Adipose tissue (tissue), 3 donors: Measurements from ENCODE around the gene CDC25B. TPM values are rescaled to one million over a fixed set of nuclear protein-coding genes. Genes with fewer than 3 reads are reported as not detected.

Experiments used
- H3K27ac ChIP-seq: one replicate; pipeline ENCODE4 v1.5.1; 2013; ENCODE audit warnings: low read depth, low read length
- WGBS, 3 donors: extraction: QIAGEN DNeasy Blood & Tissue Kit; methylation state at CpG; one replicate each; pipeline ENCODE4 v1.1.7; 2013; 5-methylcytosine and 5-hydroxymethylcytosine counted together
- polyA plus RNA-seq, 3 donors: library from polyadenylated mRNA; stranded (reverse); fragments of 200-250 nt; gene quantifications; one replicate each; pipeline ENCODE4 v1.2.3, GENCODE V29; 2013
- donor health status: healthy with polysubstance abuse.
- donor health status: Bipolar disorder and iron deficiency.
- donor health status: healthy.

CDC25B gene
- polyA plus RNA-seq, 3 donors: 6.6 to 33.5 (median 12.9) TPM

DNA sequence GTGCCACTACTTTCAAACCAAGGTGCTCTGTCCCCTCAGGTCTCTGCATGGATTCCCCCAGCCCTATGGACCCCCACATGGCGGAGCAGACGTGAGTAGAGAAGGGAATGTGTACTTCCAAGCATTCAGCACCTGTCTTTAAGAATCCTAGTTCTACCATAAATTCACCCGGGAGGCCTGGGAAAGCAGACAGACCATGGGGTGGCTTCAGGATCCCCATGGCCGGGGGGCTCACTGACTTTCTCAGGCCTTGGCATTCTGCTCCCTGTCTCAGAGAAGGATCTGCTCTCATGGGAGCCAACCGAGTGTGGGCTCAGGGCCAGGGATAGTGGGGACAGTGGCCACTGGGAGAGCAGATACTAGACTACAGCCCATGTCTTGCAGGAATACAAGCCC is 2.3 kb downstream of the CDC25B start:
- 78 to 84% (median 83%) methylated on average over 5 of the region's 5 CpGs for WGBS, 3 donors

DNA sequence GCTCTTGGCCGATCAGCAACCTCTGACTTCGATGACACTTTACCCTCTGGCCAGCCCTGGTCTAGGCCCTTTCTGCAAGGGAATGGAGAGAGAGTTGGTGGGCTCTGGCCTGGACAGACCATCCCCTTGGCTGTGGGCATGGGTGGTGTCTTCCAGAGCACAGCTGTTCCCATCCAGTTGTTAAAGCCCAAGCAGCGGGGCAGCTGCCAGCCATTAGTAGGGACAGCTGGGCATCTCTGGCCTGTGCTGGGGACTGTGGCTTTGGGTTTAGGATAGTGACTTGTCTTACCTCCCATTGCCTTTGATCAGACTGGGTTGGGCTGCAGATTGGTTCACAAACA is 2.8 kb downstream of the CDC25B start:
- 88 to 96% (median 95%) methylated on average over 3 of the region's 3 CpGs for WGBS, 3 donors
- H3K27ac ChIP-seq: no peak overlapping the region

More for the DNA sequence above, 2.3 kb downstream of the CDC25B start:
- no peak overlapping the region for H3K27ac ChIP-seq

DNA sequence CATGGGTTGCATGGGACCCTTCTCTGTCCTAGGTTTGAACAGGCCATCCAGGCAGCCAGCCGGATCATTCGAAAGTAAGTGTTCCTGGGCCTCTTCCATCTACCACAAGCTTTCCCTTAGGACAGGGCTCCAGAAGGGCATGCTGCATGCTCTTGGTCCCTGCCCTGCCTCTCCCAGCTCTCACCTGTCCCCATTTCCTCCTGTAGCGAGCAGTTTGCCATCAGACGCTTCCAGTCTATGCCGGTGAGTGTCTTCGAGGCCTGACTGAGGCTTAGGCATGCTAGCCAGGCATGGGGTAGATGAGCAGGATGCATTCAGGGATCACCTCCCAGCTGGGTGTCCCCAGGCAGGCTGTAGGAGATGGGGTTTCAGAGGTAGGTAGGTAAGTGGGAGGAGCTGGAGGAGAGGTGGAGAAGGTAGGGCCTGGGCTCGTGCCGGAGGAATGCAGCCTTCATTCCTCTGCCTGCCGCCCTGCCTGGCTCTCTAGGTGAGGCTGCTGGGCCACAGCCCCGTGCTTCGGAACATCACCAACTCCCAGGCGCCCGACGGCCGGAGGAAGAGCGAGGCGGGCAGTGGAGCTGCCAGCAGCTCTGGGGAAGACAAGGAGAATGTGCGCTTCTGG is 4.3 kb downstream of the CDC25B start:
- H3K27ac ChIP-seq: no peak overlapping the region
- 88 to 95% (median 90%) methylated on average over 14 to 18 of the region's 18 CpGs for WGBS, 3 donors

DNA sequence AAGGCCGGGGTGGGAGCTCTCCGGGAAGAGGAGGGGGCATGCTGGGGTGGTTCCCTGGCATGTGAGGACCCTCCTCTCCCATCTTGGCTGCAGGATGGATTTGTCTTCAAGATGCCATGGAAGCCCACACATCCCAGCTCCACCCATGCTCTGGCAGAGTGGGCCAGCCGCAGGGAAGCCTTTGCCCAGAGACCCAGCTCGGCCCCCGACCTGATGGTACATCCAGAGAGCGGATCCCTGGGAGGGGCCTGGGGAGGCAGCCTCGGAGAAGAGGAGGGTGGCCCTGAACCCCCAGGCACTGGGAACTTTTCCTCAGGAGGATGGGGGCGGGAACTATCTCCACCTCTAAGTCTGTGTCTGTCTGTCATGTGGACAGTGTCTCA is 4.8 kb downstream of the CDC25B start:
- no peak overlapping the region for H3K27ac ChIP-seq
- WGBS, 3 donors: 89 to 97% (median 92%) methylated on average over 8 of the region's 8 CpGs

DNA sequence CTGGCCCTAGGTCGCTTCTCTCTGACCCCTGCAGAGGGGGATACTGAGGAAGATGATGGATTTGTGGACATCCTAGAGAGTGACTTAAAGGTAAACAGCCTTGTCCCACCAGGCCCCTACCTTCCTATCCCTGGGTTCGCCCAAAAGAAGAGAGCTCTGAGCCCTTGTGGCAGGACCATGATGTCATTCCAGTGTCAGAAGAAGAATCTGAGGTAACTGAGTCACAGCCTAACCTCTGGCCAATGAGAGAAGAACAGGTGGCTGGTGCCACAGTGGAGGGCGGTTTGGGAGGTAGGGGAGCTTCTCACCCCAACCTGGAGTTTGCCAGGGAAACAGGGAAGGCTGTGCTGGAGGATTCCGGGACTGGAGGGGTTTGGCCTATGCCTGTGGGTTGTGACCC is 5.2 kb downstream of the CDC25B start:
- no peak overlapping the region for H3K27ac ChIP-seq
- 91 to 97% (median 96%) methylated on average over 4 of the region's 4 CpGs for WGBS, 3 donors

DNA sequence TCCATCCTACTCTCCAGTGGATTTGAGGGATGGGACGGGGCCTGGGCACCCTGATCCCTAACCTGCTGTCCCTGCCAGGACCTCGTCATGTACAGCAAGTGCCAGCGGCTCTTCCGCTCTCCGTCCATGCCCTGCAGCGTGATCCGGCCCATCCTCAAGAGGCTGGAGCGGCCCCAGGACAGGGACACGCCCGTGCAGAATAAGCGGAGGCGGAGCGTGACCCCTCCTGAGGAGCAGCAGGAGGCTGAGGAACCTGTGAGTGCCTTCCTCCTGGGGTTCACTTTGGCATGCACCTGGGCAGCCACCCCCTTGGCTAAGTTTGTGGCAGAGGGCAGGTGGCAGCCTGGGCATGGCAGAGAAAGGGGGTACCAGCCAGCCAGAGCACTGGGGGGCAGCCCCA is 5.7 kb downstream of the CDC25B start:
- 96 to 97% (median 96%) methylated on average over 13 of the region's 13 CpGs for WGBS, 3 donors
- no peak overlapping the region for H3K27ac ChIP-seq

DNA sequence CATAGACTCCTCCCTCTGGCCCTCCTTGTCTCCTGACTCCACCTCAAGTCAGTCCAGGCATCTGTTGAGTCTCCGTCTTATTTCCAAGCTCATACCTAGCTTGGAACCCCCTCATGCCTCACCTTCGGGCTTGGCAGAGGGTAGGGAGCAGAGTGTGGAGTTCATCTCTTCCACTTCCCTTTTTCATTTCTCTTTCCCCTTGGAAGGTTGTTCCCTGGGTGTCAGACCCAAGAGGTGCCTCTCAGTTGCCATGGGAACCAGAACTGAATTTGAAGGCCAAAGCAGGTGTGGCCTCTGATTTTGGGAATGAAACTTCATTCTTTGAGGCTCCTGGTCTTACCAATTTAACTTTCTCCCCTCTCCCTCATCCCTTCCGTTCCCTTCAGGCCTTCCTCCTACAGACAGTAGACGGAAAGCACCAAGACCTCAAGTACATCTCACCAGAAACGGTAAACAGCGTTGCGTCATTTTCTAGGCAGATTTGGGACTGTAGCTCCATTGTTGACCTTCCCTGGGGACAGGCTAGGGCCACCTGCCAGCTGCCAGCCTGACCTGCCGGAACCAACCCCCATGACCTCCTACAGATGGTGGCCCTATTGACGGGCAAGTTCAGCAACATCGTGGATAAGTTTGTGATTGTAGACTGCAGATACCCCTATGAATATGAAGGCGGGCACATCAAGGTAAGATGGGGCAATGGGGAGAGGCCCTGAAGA is 6.6 kb downstream of the CDC25B start:
- H3K27ac ChIP-seq: no peak overlapping the region
- WGBS, 3 donors: 80 to 85% (median 83%) methylated on average over 11 of the region's 11 CpGs

DNA sequence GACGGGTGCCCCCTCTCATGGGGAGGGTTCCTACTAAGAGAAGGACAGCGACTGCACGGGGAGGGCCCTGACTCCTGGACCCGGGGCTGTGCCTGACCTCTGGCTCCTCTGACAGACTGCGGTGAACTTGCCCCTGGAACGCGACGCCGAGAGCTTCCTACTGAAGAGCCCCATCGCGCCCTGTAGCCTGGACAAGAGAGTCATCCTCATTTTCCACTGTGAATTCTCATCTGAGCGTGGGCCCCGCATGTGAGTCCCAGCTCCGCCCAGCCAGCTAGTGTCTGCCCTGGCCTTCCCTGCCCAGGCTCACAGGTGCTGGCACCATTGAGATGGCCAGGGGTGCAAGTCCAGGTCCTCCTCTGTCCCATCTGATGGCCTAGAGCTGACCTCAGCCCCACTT is 7.2 kb downstream of the CDC25B start:
- no peak overlapping the region for H3K27ac ChIP-seq
- WGBS, 3 donors: 92 to 95% (median 94%) methylated on average over 14 of the region's 14 CpGs

GRCh38 chr20:3803854-3804253 is 7.7 kb downstream of the CDC25B start:
- WGBS, 3 donors: 86 to 92% (median 91%) methylated on average over 6 of the region's 6 CpGs

DNA sequence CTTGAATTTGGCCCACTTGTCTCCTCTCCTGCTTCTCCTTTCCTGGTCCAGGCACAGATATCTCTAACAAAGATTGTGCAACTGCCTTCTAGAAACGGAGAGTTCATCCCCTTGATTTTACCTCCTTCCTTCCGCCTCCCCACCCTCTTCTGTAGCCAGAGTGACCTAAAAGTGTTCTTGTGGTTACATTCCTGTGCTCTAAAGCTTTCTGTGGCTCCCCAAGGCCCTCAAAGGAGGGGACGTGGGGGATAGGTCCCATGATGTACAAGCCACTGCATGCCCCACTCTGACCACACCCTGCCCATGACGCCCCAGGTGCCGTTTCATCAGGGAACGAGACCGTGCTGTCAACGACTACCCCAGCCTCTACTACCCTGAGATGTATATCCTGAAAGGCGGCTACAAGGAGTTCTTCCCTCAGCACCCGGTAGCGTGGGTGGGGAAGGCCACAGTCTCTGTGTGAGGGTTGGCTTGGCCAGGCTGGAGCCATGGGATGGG is 8.2 kb downstream of the CDC25B start:
- WGBS, 3 donors: 75 to 89% (median 83%) methylated on average over 11 of the region's 11 CpGs
- no peak overlapping the region for H3K27ac ChIP-seq

More at GRCh38 chr20:3803854-3804253, 7.7 kb downstream of the CDC25B start:
- no peak overlapping the region for H3K27ac ChIP-seq

GRCh38 chr20:3804781-3805180 is 8.7 kb downstream of the CDC25B start:
- H3K27ac ChIP-seq: no peak overlapping the region
- 90 to 91% (median 91%) methylated on average over 11 of the region's 11 CpGs for WGBS, 3 donors

- WGBS, 3 donors: 85 to 89% (median 88%) methylated on average over 3 of the region's 3 CpGs
- H3K27ac ChIP-seq: no peak overlapping the region
Observed at GRCh38 chr20:3808544-3808943, 12.4 kb downstream of the CDC25B start.

DNA sequence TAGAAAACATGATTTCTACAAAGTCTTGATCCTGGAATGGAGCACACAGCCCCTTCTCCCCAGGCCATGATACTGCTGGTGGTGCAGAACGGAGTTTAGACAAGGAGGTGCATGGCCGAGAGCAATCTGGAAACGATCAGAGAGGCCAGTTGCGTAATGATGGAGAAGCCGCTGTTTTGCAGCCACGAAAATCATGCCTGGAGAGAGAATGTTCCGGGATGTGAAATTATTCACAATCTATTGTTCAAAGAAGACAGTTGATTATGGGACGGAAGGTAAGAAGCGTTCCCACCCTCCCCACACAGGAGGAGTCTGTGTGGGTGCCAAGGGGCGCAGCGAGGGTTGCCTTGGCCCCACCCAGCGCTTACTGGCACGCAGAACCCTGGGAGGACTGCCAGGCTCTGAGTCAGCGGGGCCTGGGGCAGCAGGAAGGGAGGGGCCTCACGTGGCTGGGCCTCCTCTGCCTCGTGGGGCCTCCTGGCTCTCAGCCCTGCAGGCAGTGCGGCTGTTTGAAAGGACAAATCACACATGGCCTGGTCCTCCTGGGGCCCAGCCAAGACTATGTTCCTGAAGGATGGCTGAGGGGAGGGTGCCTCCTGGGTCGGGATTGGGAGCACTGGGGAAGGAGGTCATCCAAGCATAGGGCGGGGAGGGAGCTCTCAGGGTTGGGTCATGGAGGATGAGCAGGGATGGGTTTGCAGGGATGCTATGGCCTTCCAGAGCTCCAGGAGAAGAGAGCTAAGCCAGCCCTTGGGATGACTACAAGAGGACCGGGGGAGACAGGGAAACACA is 15.6 kb downstream of the CDC25B start:
- 3 to 5% (median 5%) methylated on average over 20 of the region's 20 CpGs for WGBS, 3 donors
- H3K27ac ChIP-seq: peak overlapping the region; percentile 60

GRCh38 chr20:3812259-3812681 is 16.2 kb downstream of the CDC25B start:
- 86 to 97% (median 91%) methylated on average over 7 to 9 of the region's 9 CpGs for WGBS, 3 donors
- H3K27ac ChIP-seq: peak overlapping the region; percentile 60

DNA sequence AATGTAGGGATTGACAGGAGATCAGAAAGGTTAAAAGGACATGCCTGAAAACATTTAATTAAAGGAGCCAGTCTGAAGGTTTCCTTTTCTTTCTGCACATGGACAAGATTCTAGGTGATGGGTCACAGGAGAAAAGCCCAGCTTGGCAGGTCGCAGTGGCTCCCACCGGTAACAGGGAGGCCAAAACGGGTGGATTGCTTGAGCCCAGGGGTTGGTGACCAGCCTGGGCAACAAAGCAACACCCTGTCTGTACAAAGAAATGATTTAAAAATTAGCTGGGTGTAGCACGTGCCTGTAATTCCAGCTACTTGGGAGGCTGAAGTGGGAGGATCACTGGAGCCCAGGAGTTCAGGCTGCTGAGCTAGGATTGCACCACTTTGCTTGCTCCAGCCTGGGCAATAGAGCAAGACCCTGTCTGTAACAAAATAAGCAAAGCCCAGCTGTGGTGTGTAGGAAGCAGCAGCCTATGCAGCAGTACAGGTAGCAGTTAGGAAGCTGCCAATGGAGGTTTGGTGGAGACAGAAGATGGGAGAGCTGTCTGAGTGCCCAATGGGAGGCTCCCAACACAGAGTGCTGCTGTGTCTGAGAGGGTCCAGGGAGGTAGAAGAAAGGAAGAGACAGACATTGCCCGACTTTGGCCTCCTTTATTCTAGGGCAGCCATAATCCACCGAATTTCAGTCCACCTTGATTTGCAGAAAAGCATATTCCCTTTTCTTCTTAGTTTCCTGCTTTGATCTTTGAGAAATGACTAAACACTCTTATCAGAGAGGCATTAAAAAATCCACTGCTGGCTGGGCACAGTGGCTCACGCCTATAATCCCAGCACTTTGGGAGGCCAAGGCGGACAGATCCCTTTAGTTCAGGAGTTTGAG is 17.1 kb downstream of the CDC25B start:
- 62 to 64% (median 62%) methylated on average over 8 of the region's 8 CpGs for WGBS, 3 donors
- H3K27ac ChIP-seq: no peak overlapping the region

GRCh38 chr20:3813848-3814581 is 17.9 kb downstream of the CDC25B start:
- WGBS, 3 donors: 57 to 90% (median 88%) methylated on average over 11 to 12 of the region's 12 CpGs

GRCh38 chr20:3814928-3815495 is 18.9 kb downstream of the CDC25B start:
- 82 to 91% (median 82%) methylated on average over 7 of the region's 7 CpGs for WGBS, 3 donors

More at GRCh38 chr20:3813848-3814581, 17.9 kb downstream of the CDC25B start:
- H3K27ac ChIP-seq: no peak overlapping the region

More at GRCh38 chr20:3814928-3815495, 18.9 kb downstream of the CDC25B start:
- H3K27ac ChIP-seq: no peak overlapping the region
